SH-SY5Y (cell line): Measurements from ENCODE around the gene ZNF507.

Source experiments
- GATA2 ChIP-seq: IDR thresholded peaks from 2 replicates; pipeline ENCODE4 v1.6.1; 2011; ENCODE audit warnings: mild to moderate bottlenecking, low read depth, low read length
- GATA3 ChIP-seq: IDR thresholded peaks from 2 replicates; pipeline ENCODE4 v1.6.1; 2011; ENCODE audit warnings: low read depth, mild to moderate bottlenecking, low read length, moderate library complexity

Gene ZNF507

GRCh38 chr19:32352241-32352630 is 6.8 kb downstream of the ZNF507 start:
- TF ChIP-seq GATA3 (no peak), GATA2 (no peak)

GRCh38 chr19:32354345-32354744 is 8.9 kb downstream of the ZNF507 start:
- no peak for TF ChIP-seq GATA3

DNA sequence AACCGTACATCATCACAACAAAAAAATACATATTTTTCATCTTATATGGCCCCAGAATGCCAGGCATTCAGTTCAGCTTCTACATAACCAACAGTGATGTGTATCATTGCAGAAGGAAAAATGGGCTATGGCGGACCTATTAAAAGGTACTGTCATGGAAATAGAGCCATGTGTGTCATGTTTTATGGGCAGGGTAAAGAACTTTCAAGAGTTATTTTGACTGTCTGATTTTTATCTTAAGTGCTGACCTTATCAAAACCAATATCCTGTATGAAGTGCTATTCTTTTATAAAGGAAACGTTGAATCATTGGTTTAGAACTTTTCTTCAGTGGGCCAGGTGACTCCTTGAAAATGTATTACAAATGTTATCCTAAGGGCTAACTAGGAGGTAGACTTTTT is 9.9 kb downstream of the ZNF507 start:
- TF ChIP-seq GATA2 (no peak), GATA3 (no peak)

GRCh38 chr19:32357720-32358119 is 12.3 kb downstream of the ZNF507 start:
- TF ChIP-seq GATA2 (no peak), GATA3 (no peak)

DNA sequence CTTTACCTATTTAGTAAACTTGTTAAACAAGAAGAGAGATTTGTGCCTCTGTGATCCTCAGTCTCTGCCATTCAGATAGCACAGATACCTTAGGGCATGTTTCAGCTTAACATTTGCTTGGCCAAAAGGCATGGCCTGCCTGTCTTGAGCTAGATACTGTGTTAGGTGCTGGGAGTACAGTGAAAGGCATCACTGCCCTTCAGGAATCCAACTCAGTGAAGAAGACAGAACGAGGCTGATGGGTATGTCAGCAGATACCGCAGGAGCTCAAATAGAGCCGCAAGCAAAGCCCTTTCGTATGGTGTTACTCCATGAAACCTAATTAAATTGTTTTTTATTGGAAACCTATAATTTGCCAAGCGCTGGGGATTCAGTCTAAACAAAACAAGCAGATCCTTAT is 12.9 kb downstream of the ZNF507 start:
- no peak for TF ChIP-seq GATA3
- TF ChIP-seq GATA2: no peak

DNA sequence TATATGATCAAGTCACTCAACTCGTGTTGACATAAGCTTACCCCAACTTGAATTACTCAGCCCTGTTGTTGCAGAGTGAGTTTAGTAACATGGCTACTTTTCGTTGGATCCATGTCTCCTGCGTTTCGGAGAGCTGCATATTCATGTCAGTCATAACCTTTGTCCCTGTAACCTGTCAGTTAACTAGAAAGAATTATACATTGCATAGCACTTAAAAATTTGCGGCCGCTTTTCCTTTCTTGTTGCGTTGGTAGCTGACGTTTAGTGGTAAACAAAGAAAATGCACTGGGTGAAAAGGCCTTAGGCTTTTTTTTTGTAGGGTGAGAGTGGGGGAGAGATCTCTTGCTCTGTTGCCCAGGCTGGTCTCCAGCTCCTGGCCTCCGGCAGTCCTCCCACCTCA is 14.2 kb downstream of the ZNF507 start:
- TF ChIP-seq GATA3: no peak
- TF ChIP-seq GATA2: no peak

GRCh38 chr19:32361574-32362317 is 16.3 kb downstream of the ZNF507 start:
- no peak for TF ChIP-seq GATA2
- TF ChIP-seq GATA3: no peak

DNA sequence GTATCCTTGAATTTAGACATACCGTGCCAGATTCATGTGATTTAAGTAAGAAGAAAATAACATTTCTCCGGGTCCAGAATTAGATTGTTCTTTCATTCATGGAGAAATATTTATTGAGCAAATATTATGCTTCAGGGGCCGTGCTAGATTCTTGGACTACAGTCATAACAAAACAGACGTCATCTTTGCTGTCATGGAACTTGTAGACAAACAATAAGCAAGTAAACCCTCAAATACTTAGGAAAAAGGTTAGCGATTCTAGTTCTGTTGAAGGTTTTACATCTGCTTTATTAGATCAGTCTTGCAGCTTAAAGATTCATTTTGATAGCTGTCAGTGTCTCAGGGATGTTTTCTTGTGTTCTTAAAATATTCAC is 16.9 kb downstream of the ZNF507 start:
- no peak for TF ChIP-seq GATA3
- TF ChIP-seq GATA2: no peak

DNA sequence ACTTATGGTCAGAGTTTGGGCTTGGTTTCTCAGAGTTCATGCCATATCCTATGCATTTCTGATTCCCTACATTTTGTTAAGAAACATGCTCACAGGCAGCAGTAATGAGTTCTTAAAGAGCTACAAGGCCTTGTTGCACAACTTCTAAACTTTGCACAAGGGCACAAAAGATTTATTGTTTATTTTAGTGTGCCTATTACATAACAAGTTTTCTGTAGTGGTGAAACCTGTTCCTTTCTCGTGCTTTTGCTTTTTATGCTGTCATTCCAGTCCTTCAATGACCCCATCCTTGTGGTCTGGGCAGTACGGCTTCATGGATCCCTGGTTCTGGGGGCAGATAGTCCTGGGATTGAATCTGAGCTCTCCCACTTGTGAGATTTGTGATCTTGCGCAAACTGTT is 17.8 kb downstream of the ZNF507 start:
- no peak for TF ChIP-seq GATA3
- no peak for TF ChIP-seq GATA2

GRCh38 chr19:32363632-32364031 is 18.2 kb downstream of the ZNF507 start:
- TF ChIP-seq GATA3 (no peak), GATA2 (no peak)

DNA sequence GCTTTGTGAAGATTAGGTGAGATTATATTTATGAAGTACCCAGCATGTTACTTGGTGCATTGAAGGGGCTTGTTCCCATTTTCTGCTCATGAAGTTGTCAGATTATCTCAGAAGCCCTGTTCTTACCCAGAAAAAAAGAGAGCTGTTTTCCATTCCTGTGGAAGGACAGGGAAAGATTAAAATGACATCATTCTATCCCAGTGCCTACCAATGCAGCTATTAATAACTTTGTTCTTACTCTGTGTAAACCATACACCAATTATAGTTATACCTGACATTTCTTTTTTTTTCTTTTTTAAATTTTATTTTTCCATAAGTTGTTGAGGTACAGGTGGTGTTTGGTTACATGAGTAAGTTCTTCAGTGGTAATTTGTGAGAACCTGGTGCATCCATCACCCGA is 18.6 kb downstream of the ZNF507 start:
- no peak for TF ChIP-seq GATA2
- TF ChIP-seq GATA3: no peak

- no peak for TF ChIP-seq GATA3
- TF ChIP-seq GATA2: no peak
Measured at GRCh38 chr19:32367063-32367462, 21.7 kb downstream of the ZNF507 start.

DNA sequence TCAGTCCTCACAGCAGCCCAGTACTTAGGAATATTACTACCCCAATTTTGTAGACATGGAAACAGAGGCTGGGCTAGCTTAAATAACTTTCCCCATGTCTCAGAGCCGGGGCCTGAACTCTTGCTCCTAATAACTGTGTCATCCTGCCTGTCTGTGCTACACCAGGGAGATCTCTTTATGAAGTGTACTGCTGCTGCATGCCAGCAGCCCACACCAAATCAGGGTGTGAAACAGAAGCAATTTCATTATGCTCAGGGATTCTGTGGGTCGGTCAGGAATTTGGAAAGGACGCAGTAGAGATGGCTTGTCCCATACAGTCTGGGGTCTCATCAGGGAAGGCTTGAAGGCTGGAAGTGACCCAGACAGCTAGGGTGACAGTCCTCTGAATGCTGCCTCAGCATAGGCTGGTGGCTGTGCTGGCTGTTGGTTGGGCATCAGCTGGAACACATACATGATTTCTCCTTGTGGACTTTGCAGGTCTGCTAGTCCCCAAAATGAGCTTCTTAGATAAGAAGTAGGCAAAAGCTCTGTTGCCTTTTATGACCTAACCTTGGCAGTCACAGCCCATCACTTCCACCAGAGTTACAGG is 22.6 kb downstream of the ZNF507 start:
- TF ChIP-seq GATA2: no peak
- TF ChIP-seq GATA3: no peak

DNA sequence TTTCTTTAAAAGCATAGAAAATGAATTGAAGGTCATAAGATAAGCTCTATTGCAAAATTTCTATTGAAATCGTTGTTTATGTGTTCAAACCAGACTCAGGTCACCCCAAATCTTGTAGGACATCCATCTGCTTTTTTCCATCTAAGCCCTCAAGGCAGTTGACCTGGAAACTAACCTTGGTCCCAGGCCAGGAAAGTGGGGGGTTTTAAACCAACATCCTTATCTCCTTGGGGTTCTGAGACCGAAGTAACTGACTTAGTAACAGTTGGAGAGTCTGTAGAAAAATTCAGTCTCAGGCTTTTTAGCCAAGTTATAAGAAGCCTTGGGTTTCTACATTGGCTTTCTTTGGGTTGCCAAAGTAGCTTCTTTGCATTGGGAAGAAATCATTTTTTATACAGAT is 23.4 kb downstream of the ZNF507 start:
- no peak for TF ChIP-seq GATA3
- TF ChIP-seq GATA2: no peak

DNA sequence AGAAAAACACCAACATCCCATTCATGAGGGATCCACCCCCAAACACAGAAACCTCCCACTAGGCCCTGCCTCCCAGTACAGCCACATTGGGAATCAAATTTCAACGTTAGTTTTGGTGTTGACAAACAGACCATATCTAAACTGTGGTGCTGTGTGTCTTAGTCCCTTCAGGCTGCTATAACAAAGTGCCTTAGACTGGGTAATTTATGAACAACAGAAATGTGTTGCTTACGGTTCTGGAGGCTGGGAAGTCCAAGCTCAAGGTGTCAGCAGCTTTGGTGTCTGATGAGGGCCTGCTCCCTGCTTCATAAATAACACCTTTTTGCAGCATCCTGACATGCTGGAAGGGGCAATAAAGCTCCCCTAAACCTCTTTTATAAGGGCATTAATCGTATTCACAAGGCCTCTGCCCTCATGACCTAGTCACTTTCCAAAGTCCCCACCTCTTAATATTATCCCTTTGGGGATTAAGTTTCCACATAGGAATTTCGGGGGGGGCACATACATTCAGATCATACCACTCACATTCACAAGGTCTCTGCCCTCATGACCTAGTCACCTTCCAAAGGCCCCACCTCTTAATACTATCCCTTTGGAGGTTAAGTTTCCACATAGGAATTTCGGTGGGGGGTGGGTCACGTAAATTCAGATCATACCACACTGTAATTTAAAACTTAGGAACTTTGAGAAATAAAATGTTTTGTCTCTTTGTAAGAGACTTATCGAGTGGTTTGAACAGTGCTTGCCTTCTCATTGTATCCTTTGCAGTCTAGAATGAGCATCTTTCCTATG is 27.5 kb downstream of the ZNF507 start:
- TF ChIP-seq GATA2 (no peak), GATA3 (no peak)

DNA sequence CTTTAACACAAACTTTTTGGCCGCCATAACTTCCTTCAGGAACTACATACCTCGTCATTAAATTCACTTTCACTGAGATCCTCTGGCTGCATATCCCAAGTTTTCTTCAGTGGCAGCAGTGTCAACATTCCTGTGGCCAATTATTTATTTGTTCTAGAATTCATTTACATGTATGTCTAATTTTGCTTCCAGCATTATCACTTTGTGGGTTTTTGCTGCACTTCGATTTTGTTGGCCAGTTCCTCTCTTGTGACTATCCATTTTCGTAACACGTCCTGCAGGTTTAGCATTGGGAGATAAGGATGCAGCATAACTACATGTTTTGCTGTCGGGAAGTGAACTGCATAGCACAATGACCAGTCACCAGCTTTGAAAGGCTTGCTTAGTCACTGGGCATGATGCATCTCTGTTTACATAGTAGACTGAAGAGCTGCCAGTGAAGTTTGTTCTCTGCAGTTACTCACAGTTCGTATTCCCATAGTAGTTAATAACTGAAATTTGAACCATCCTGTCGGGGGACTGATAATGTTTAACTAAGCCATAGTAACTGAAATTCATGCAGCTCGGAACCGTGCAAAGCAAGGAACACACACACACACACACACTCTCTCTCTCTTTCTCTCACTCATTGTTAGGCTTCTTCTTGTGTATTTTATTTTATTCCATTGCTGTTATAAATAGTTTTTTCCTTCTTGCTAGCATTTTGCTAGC is 28.3 kb downstream of the ZNF507 start:
- no peak for TF ChIP-seq GATA3
- TF ChIP-seq GATA2: no peak

GRCh38 chr19:32380269-32380668 is 34.9 kb downstream of the ZNF507 start:
- TF ChIP-seq GATA2: no peak
